K562 (cell line): ENCODE results near the gene IMMP2L. TPM values are rescaled to one million over a fixed set of nuclear protein-coding genes. Genes with fewer than 3 reads are reported as not detected.

Source experiments
- BRD9 ChIP-seq: fragments of 450-650 bp; IDR thresholded peaks from 2 replicates; pipeline ENCODE4 v1.6.1; 2018; ENCODE audit warnings: low read depth; ENCODE audit not compliant: partially characterized antibody
- CBX3 ChIP-seq, 2 experiments: IDR thresholded peaks; 1 replicate in 1 of 2; 2 replicates in 1 of 2; pipeline ENCODE4 v1.6.1; 2012; ENCODE audit warnings: inconsistent platforms in 2 of 2, low read length in 2 of 2, borderline replicate concordance in 1 of 2, control low read depth in 1 of 2
- E2F6 ChIP-seq, 2 experiments: IDR thresholded peaks; 2 replicates each; pipeline ENCODE4 v1.6.1; 2011; ENCODE audit warnings: borderline replicate concordance in 1 of 2, control low read depth in 1 of 2, low read depth in 1 of 2, low read length in 1 of 2, mild to moderate bottlenecking in 1 of 2, mixed read lengths in 1 of 2, moderate library complexity in 1 of 2; ENCODE audit not compliant: insufficient read depth in 1 of 2, insufficient read length in 1 of 2, poor library complexity in 1 of 2, severe bottlenecking in 1 of 2; ENCODE audit errors: extremely low read depth in 1 of 2
- FOXO4 ChIP-seq: fragments of 450-650 bp; formaldehyde crosslinking; IDR thresholded peaks from 2 replicates; pipeline ENCODE4 v1.4.0; 2020; ENCODE audit warnings: mild to moderate bottlenecking, moderate library complexity
- HES1 ChIP-seq: fragments of 450-650 bp; IDR thresholded peaks from 2 replicates; pipeline ENCODE4 v1.6.1; 2016; ENCODE audit warnings: low read depth, mild to moderate bottlenecking, moderate library complexity
- JUN ChIP-seq, 2 experiments: sonication (generic) in 1 of 2; formaldehyde crosslinking in 1 of 2; IDR thresholded peaks; 2 replicates each; pipeline versions ENCODE4 v1.6.1 to v1.8.0; 2012 to 2022; ENCODE audit warnings: borderline replicate concordance in 2 of 2, mild to moderate bottlenecking in 2 of 2, improper control_type of control experiment in 1 of 2, low read depth in 1 of 2, low read length in 1 of 2, missing genetic modification reagents in 1 of 2
- PCBP2 ChIP-seq: fragments of 200-400 bp; formaldehyde crosslinking; IDR thresholded peaks from 2 replicates; pipeline ENCODE4 v1.6.1; 2018; ENCODE audit warnings: low read length, low read depth, mild to moderate bottlenecking, moderate library complexity; ENCODE audit not compliant: poor library complexity, severe bottlenecking
- PHB ChIP-seq: fragments of 250-450 bp; sonication (Bioruptor Pico); IDR thresholded peaks from 2 replicates; pipeline ENCODE4 v1.5.0; 2021
- RBM22 ChIP-seq: fragments of 200-400 bp; formaldehyde crosslinking; IDR thresholded peaks from 2 replicates; pipeline ENCODE4 v1.6.1; 2018; ENCODE audit warnings: low read length, low read depth; ENCODE audit not compliant: poor library complexity, severe bottlenecking
- SMAD4 ChIP-seq: fragments of 250-450 bp; sonication (Bioruptor Pico); conservative IDR thresholded peaks from 2 replicates; pipeline ENCODE4 v1.8.0; 2021; ENCODE audit warnings: inconsistent platforms, mild to moderate bottlenecking, moderate library complexity
- UBTF ChIP-seq, 2 experiments: IDR thresholded peaks; 2 replicates each; pipeline ENCODE4 v1.6.1; 2012; ENCODE audit warnings: improper control_type of control experiment in 2 of 2, low read depth in 2 of 2, low read length in 2 of 2, borderline replicate concordance in 1 of 2
- ZEB2 ChIP-seq: fragments of 450-650 bp; IDR thresholded peaks from 2 replicates; pipeline ENCODE4 v1.6.1; 2016
- ZNF239 ChIP-seq: fragments of 250-450 bp; sonication (Bioruptor Pico); IDR thresholded peaks from 2 replicates; pipeline ENCODE4 v1.4.0; 2020; ENCODE audit warnings: mild to moderate bottlenecking
- ZNF24 ChIP-seq: fragments of 450-650 bp; IDR thresholded peaks from 2 replicates; pipeline ENCODE4 v1.6.1; 2016
- ZNF311 ChIP-seq: fragments of 250-450 bp; sonication (Bioruptor Pico); IDR thresholded peaks from 2 replicates; pipeline ENCODE4 v1.4.0; 2020; ENCODE audit warnings: mild to moderate bottlenecking, moderate library complexity
- polyA plus RNA-seq, 8 experiments: library from polyadenylated mRNA; depleted of rRNA in 4 of 8; stranded (reverse) in 5 of 8; unstranded in 3 of 8; fragments of >200 nt; fragmentation: Nextera tagmentation in 2 of 8; fragmentation: Illumina TruSeq in 1 of 8; extraction: Ambion mirVana in 2 of 8; extraction: Trizol in 1 of 8; gene quantifications; 2 replicates each; pipeline versions ENCODE4 v1.2.1 to v1.2.3, GENCODE V29; 2011 to 2014; ENCODE audit warnings: inconsistent platforms in 1 of 8, missing spikeins in 1 of 8
- total RNA-seq, 7 experiments: library from RNA; depleted of rRNA in 6 of 7; stranded (reverse); fragments of >200 nt in 6 of 7; fragmentation: Illumina TruSeq in 2 of 7; extraction: Trizol in 2 of 7; gene quantifications; 2 replicates each; pipeline versions ENCODE4 v1.2.1 to v1.2.3, GENCODE V29; 2011 to 2021; ENCODE audit warnings: low replicate concordance in 1 of 7

IMMP2L gene
- total and polyA plus RNA-seq, 9 of the 15 experiments (the other 6 are each of a cell fraction or from before 2014, with no cell fraction given) = 29.7 to 116 (median 53.0) TPM

GRCh38 chr7:111486472-111487142 is 75.7 kb downstream of the IMMP2L start (continued):
- TF ChIP-seq ZNF311 (CRISPR knock-in tag) = no peak
- no peak for TF ChIP-seq UBTF (IDR thresholded peaks at IDR 0.05; ENCODE audit: borderline replicate concordance in 1 of 2, low read depth in 2 of 2, low read length in 2 of 2)
- no peak for TF ChIP-seq ZEB2
- TF ChIP-seq FOXO4 = no peak
- no peak for TF ChIP-seq E2F6 (IDR thresholded peaks at IDR 0.05; ENCODE audit: borderline replicate concordance in 1 of 2, extremely low read depth in 1 of 2, insufficient read depth in 1 of 2, insufficient read length in 1 of 2, low read depth in 1 of 2, low read length in 1 of 2, poor library complexity in 1 of 2, severe bottlenecking in 1 of 2)
- TF ChIP-seq ZNF239 = 0 out of 2 replicates have a peak, but pooled peaks have one; percentile 15
- TF ChIP-seq RBM22 = no peak
- no peak for TF ChIP-seq PCBP2
- TF ChIP-seq SMAD4 (CRISPR knock-in tag) = no peak
- peak; percentile 97 for TF ChIP-seq BRD9
- peak; percentile 54; the same call in 1 of the 2 replicates for TF ChIP-seq ZNF24
- TF ChIP-seq HES1 = no peak
- TF ChIP-seq PHB (CRISPR knock-in tag) = no peak
- TF ChIP-seq CBX3 (IDR thresholded peaks at IDR 0.05; ENCODE audit: borderline replicate concordance in 1 of 2, low read length in 2 of 2) = no peak
- TF ChIP-seq JUN (IDR thresholded peaks at IDR 0.05; ENCODE audit: borderline replicate concordance, low read depth, low read length) = 0 out of 2 replicates have a peak, but pooled peaks have one; percentile 17
- TF ChIP-seq JUN (CRISPR knock-in tag; IDR thresholded peaks at IDR 0.05; ENCODE audit: borderline replicate concordance) = no peak
